HCEC 1CT (cell line): Measurements from ENCODE around the gene WTIP.
"Not testable (repeated sequence)": the region's sequence is repeated elsewhere in the genome, so short reads cannot be mapped to it uniquely, and the experiment has no call there.

Experiments
- DNase-seq: peaks from one replicate; pipeline ENCODE4 v3.0.0-alpha.2; 2017

The WTIP gene

DNA sequence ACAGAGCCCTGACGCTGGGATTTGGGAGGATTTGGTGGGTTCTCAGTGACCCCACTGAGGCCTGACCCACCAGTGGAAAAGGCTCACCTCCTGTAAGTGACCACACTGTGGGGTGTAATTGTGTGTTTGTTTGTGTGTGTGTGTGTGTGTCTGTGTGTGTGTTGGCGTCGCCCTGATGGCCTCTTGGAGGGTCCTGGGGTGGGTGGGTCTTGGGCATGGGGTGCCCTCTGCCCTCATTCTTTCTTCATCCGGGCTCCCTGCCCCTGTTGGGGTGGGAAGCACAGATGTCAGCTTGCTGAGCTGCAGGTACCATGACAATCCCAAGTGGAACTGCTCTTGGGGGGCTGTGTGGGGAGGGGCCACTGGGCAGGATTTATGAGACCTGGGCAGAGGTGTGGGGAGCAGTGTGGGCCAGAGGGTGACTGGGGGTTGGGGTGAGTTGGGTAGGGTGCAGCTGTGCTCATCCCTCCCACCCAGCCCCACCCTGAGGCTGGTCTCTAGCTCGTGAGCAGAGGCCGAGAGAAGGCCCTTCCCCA is 22.8 kb downstream of the WTIP start:
- DNase-seq: no peak

- no peak for DNase-seq
Measured at GRCh38 chr19:34504809-34505291, 23.3 kb downstream of the WTIP start.

GRCh38 chr19:34505321-34506025 is 23.9 kb downstream of the WTIP start:
- DNase-seq: no peak

GRCh38 chr19:34506026-34506370 is 24.4 kb downstream of the WTIP start:
- DNase-seq: no peak

- no peak for DNase-seq
Measured at GRCh38 chr19:34507414-34508067, 26.0 kb downstream of the WTIP start.

DNA sequence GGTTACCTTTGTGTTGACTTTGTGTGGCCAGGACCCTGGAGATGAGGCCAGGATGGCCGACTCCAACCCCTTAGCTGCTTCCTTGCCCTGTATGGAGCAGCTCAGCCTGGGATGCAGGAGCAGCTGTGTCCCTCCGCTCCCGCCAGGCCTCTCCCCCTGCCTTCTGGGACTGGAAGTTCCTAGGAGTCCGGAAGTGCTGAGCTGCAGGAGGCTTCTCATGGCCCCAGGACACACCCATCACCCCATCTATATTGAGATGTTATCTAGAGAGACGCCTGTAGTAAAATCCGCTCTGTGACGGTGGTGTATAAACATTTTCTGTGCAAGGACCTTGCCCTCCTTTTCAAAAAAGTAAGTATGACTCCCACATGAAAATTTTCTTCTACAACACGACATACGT is 27.0 kb downstream of the WTIP start:
- DNase-seq: no peak

GRCh38 chr19:34510904-34511303 is 29.3 kb downstream of the WTIP start:
- not testable (repeated sequence) for DNase-seq

DNA sequence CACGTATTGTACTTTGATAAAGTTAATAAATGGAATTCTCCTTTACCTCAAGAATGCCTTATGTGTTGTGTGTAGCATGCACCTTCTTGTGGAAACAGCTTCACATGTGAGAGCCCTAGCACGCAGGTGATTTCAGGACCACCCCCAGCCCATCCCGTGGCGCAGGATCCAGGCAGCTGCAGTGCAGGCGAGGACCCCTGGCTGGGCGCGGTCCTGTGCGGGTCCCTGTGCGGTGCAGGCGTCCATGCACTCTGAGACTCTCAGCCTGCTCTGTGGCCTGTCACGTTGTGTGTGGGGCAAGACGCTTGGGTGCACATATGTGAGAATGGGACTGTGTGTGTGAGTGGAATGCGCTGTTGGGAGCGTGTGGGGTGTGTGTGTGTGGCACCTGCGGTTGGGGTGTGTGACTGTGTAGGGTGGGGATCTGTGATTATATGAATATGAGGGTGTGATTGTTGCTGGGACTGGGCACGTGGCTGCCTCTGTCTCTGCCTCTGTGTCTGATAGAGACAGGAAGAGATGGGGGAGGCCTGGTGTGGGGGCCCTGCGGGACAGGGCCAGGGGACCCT is 30.8 kb downstream of the WTIP start:
- DNase-seq: no peak

DNA sequence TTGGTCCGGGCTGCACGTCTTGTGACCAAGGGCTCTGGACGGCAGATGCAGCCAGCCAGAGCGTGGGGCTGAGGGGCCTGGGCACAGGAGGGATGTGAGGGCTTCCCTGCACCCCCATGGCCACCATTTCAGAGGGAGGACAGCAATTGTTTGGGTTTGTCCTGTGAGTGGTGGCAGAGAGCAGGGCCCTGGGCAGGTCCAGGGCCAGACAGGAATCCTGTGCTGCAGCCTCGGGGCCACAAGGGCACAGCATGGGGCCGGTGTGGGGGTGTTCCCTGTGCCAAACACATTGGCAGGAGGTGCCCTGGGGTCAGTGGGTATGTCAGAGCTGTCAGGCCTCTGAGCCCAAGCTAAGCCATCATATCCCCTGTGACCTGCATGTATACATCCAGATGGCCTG is 32.2 kb downstream of the WTIP start:
- DNase-seq: no peak

GRCh38 chr19:34519602-34520001 is 38.0 kb downstream of the WTIP start:
- no peak for DNase-seq

DNA sequence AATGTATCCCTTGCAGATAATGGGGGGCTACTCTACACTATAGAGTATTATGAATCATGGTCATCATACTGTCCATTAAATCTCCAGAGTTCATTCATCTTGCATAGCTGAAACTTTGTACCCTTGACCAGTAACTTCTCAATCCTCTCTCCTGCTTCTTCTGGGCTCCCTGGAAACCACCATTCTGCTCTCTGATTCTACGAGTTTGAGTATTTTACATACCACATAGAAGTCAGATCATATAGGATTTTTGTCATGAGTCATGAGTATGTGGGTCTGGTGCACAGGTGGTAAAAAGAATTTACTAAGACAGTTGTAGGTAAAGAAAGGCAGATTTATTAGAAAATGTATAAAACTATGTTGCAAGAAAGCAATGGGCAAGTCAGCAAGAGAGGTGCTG is 41.9 kb downstream of the WTIP start:
- no peak for DNase-seq

GRCh38 chr19:34525001-34525400 is 43.4 kb downstream of the WTIP start:
- DNase-seq: no peak

- DNase-seq: no peak
Measured at GRCh38 chr19:34534206-34534605, 52.6 kb downstream of the WTIP start.

DNA sequence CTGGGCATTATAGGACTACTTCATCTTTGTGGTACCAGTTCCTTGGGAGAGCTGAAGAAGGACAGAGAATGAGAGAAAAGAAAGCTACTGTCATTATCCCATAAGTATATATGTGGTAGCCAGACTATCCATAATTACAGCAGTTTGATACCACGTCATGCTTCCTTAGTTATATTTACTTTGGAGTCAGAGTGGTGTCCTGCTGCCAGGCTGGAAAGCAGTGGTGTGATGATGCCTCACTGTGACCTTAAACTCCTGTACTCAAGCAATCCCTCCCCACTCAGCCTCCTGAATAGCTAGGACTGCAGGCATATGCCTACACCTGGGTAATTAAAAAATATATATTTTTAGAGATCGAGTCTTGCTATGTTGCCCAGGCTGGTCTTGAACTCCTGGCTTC is 57.8 kb downstream of the WTIP start:
- no peak for DNase-seq

DNA sequence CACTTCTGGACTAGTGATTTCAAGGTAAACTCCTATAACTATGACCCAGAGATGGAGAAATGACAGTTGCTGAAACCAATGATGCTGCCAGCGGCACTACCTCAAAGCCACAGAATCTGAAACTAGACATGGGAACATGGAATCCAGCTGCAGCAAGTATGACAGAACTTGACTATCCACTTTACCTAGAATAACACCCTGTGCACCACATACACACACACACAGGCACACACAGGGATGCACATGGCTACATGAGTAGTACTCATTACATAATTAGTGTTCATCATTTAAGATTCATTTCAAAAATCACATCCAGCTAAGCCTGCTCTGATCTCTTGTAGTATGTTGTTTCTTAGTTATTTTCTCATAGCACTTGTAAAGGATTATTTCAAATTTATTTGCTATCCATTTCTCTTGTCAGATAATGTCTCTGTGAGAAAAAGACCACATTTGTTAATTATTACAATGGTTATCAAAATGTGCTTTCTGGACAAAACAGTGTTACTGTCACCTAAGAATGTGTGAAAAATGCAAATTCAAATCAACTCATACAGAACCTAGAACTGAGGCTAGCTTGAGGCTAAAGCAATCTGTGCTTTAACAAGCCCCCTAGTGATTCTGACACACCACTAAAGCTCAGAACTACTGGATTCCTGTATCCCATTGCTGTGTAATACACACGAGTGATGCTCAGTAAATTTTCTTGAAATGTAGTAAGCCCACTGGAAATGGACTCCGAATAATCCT is 59.4 kb downstream of the WTIP start:
- no peak for DNase-seq

DNA sequence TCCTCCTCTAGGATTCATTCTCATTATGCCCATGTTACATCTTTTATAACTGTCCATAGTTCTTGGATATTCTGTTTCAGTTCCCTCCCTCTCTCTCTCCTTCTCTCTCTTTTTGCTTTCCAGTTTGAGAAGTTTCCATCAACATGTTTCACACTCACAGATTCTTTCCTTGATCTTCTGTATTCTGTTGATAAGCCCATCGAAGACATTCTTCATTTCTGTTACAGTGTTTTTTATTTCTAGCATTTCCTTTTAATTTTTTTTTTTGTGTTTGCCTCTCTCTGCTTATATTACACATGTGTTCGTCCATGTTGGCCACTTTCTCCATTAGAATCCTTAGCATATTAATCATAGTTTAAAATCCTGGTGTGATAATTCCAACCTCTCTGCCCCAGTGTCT is 68.3 kb downstream of the WTIP start:
- no peak for DNase-seq

DNA sequence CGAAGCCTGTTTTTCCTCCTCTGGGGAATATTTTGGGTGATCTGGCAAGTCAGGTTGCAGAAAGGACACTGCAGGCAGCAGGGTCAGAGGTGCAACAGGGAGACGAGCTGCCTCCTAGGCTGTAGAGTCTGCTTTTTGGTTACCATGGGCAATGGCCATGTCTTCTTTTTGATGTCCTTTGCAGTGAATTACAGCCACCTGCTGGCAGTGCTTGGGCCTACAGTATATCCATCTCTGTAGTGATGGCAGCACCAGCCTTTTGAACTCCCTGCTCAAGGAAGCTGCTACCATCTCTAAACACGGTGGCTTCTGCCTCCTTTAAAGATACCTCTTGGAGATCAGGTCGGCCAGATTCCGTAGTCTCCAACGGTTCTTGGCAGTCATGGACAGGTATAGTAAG is 73.9 kb downstream of the WTIP start:
- no peak for DNase-seq

GRCh38 chr19:34556488-34556887 is 74.9 kb downstream of the WTIP start:
- no peak for DNase-seq

- no peak for DNase-seq
Measured at GRCh38 chr19:34559045-34559444, 77.5 kb downstream of the WTIP start.

GRCh38 chr19:34560229-34560628 is 78.7 kb downstream of the WTIP start:
- no peak for DNase-seq
